ENCODE results near the gene ABHD17B. TPM values are rescaled to one million over a fixed set of nuclear protein-coding genes. Genes with fewer than 3 reads are reported as not detected.

ABHD17B gene
- polyA plus RNA-seq, 2 of the 4 experiments (the other 2 are of a cell fraction): 16.6 to 25.3 TPM

GRCh38 chr9:71820403-71820921 is 90.5 kb downstream of the ABHD17B start:
- TF ChIP-seq EP300 (IDR thresholded peaks at IDR 0.05): no peak
- no peak for TF ChIP-seq FOXS1 (CRISPR knock-in tag; IDR thresholded peaks at IDR 0.05)
- TF ChIP-seq GATA3 (IDR thresholded peaks at IDR 0.05; ENCODE audit: borderline replicate concordance): no peak
- no peak for TF ChIP-seq JUNB (IDR thresholded peaks at IDR 0.05)
- TF ChIP-seq EHMT2 (IDR thresholded peaks at IDR 0.05; ENCODE audit: low read depth): no peak
- TF ChIP-seq, protein P1, sequence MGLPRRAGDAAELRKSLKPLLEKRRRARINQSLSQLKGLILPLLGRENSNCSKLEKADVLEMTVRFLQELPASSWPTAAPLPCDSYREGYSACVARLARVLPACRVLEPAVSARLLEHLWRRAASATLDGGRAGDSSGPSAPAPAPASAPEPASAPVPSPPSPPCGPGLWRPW (IDR thresholded peaks at IDR 0.05): no peak
- TF ChIP-seq NR3C1 (IDR thresholded peaks at IDR 0.05): no peak
- TF ChIP-seq ZNF302 (CRISPR knock-in tag; IDR thresholded peaks at IDR 0.05): no peak
- TF ChIP-seq ZFP36 (IDR thresholded peaks at IDR 0.05; ENCODE audit: borderline replicate concordance, partially characterized antibody): no peak
- TF ChIP-seq KDM5A (IDR thresholded peaks at IDR 0.05): no peak
- no peak for TF ChIP-seq HOXB13 (CRISPR knock-in tag; IDR thresholded peaks at IDR 0.05; ENCODE audit: low read depth)
- no peak for TF ChIP-seq TP53 (CRISPR knock-in tag; IDR thresholded peaks at IDR 0.05)
- TF ChIP-seq JUN (IDR thresholded peaks at IDR 0.05): no peak
- TF ChIP-seq HOXB5 (CRISPR knock-in tag; IDR thresholded peaks at IDR 0.05): no peak
- TF ChIP-seq ZC3H11A (IDR thresholded peaks at IDR 0.05): no peak
- Histone ChIP-seq H3K9me3 (no peaks in the 10 kb centered on the region), H3K27ac (no peak overlapping the region), H3K4me2 (no peak overlapping the region), H3K4me1 (peaks cover 9% of the 10 kb centered on the region; the same call in 1 of the 3 replicates), H3K4me3 (no peak overlapping the region)
- WGBS (ENCODE audit: missing lambda C conversion rate): 73% methylated on average over 6 of the region's 6 CpGs
- no peak for FAIRE-seq
- POLR2A ChIA-PET: no interaction called here
- CTCF ChIA-PET: interaction anchor here (0.6 to 9.8 kb wide), 9 partner anchors 10 to 535 kb away, joined by 3 to 76 read pairs (median 11); partner anchors contain the start of gene CEMIP2
- no peak for ATAC-seq
- no peak for DNase-seq (ENCODE audit: low read depth in 1 of 2, low spot score in 1 of 2)

DNA sequence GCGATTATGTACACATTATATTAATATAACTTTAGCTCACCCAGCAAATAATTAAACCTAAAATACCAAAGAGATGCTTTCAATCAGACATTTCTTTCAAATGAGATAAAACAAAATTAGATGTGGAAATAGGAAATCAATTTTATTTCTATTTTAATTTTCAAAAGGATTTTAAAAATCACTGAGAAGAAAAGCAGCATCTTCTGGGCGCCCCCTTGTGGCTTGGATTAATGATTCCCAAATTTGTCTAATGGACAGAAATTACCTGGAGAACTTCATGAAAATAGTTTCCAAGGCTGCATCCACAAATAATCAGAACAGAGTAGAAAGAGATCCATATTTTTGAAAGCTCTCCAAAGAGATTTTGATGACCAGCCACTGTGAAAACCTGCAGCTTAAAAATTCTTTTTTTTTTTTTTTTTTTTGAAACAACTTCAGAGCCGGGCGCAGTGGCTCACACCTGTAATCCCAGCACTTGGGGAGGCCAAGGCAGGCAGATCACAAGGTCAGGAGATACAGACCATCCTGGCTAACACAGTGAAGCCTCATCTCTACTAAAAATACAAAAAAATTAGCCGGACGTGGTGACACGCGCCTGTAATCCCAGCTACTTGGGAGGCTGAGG is 91.8 kb downstream of the ABHD17B start:
- CTCF ChIA-PET: interaction anchor here (0.6 to 9.8 kb wide), 48 partner anchors 9 to 897 kb away, joined by 3 to 76 read pairs (median 4); partner anchors contain the start of gene CEMIP2
- H3K4me3 ChIP-seq: no peak overlapping the region
- TF ChIP-seq EHMT2 (IDR thresholded peaks at IDR 0.05; ENCODE audit: low read depth) (no peak), POLR2A (IDR thresholded peaks at IDR 0.05; ENCODE audit: low read length) (no peak), CTCF (IDR thresholded peaks at IDR 0.05) (peak; percentile 91), KDM5A (IDR thresholded peaks at IDR 0.05) (no peak), SMC3 (IDR thresholded peaks at IDR 0.05) (peak; percentile 83), RAD21 (conservative IDR thresholded peaks at IDR 0.05 in 1 of 2, IDR thresholded peaks at IDR 0.05 in 1 of 2) (peak; percentile 75 to 79), NFE2L2 (conservative IDR thresholded peaks at IDR 0.05; ENCODE audit: low read length) (no peak), MAFK (IDR thresholded peaks at IDR 0.05; ENCODE audit: partially characterized antibody) (peak; percentile 67), TP53 (CRISPR knock-in tag; IDR thresholded peaks at IDR 0.05) (no peak)
- TF ChIP-seq, protein P2, sequence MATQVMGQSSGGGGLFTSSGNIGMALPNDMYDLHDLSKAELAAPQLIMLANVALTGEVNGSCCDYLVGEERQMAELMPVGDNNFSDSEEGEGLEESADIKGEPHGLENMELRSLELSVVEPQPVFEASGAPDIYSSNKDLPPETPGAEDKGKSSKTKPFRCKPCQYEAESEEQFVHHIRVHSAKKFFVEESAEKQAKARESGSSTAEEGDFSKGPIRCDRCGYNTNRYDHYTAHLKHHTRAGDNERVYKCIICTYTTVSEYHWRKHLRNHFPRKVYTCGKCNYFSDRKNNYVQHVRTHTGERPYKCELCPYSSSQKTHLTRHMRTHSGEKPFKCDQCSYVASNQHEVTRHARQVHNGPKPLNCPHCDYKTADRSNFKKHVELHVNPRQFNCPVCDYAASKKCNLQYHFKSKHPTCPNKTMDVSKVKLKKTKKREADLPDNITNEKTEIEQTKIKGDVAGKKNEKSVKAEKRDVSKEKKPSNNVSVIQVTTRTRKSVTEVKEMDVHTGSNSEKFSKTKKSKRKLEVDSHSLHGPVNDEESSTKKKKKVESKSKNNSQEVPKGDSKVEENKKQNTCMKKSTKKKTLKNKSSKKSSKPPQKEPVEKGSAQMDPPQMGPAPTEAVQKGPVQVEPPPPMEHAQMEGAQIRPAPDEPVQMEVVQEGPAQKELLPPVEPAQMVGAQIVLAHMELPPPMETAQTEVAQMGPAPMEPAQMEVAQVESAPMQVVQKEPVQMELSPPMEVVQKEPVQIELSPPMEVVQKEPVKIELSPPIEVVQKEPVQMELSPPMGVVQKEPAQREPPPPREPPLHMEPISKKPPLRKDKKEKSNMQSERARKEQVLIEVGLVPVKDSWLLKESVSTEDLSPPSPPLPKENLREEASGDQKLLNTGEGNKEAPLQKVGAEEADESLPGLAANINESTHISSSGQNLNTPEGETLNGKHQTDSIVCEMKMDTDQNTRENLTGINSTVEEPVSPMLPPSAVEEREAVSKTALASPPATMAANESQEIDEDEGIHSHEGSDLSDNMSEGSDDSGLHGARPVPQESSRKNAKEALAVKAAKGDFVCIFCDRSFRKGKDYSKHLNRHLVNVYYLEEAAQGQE (IDR thresholded peaks at IDR 0.05): no peak
- TF ChIP-seq, protein P3, sequence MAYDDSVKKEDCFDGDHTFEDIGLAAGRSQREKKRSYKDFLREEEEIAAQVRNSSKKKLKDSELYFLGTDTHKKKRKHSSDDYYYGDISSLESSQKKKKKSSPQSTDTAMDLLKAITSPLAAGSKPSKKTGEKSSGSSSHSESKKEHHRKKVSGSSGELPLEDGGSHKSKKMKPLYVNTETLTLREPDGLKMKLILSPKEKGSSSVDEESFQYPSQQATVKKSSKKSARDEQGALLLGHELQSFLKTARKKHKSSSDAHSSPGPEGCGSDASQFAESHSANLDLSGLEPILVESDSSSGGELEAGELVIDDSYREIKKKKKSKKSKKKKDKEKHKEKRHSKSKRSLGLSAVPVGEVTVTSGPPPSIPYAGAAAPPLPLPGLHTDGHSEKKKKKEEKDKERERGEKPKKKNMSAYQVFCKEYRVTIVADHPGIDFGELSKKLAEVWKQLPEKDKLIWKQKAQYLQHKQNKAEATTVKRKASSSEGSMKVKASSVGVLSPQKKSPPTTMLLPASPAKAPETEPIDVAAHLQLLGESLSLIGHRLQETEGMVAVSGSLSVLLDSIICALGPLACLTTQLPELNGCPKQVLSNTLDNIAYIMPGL (CRISPR knock-in tag; IDR thresholded peaks at IDR 0.05; ENCODE audit: borderline replicate concordance): no peak
- H3K4me1 ChIP-seq: peaks cover 9% of the 10 kb centered on the region; the same call in 1 of the 3 replicates
- DNase-seq (ENCODE audit: low read depth in 1 of 2, low spot score in 1 of 2) (peak; percentile 21 to 37), ATAC-seq (no peak), FAIRE-seq (no peak)
- WGBS (ENCODE audit: missing lambda C conversion rate): 79% methylated on average over 8 of the region's 8 CpGs
- POLR2A ChIA-PET: interaction anchor here (0.6 kb wide), 1 partner anchor 215 kb away, joined by 3 read pairs; no protein-coding TSS in a partner anchor
- no peaks in the 10 kb centered on the region for H3K9me3 ChIP-seq
- no peak overlapping the region for H3K27ac ChIP-seq
- H3K4me2 ChIP-seq: no peak overlapping the region

All from A549 (cell line).